Adrenal gland (tissue), 5 donors: ENCODE measurements around the gene PRSS50.

ENCODE experiments used
- CTCF ChIP-seq, 6 experiments: fragments of 450-650 bp in 4 of 6; fragments of 200-600 bp in 2 of 6; sonication (generic) in 1 of 6; IDR thresholded peaks; 1 replicate in 5 of 6; 2 replicates in 1 of 6; pipeline versions ENCODE4 v1.5.1 to v1.8.0; 2016 to 2021; ENCODE audit warnings: antibody characterized with exemption in 6 of 6, mild to moderate bottlenecking in 2 of 6, moderate library complexity in 1 of 6
- POLR2A ChIP-seq, 2 donors: fragments of 450-650 bp; IDR thresholded peaks; one replicate each; pipeline ENCODE4 v1.6.1; 2017; ENCODE audit warnings: antibody characterized with exemption in 2 of 2, mild to moderate bottlenecking in 2 of 2, moderate library complexity in 1 of 2
- donor health status: DM: no; HTN: no; CAD: no.

- TF ChIP-seq CTCF (IDR thresholded peaks at IDR 0.05) (no peak), POLR2A (IDR thresholded peaks at IDR 0.05) (no peak)
These were observed 18.6 kb upstream of the PRSS50 start for GRCh38 chr3:46736006-46736872.
